Activated CD8-positive, alpha-beta memory T cell treated with anti-CD3 and anti-CD28 coated beads, Interleukin-2, amount 10 ng/mL, durations not matched to agents 7 days and 5 days (primary cell): Measurements from ENCODE around the gene ISYNA1. TPM values are rescaled to one million over a fixed set of nuclear protein-coding genes. Genes with fewer than 3 reads are reported as not detected.
A peak's percentile ranks its signal among the peaks of the same experiment; 100 is the strongest.

Source experiments
- ATAC-seq: fragments of 150-1000 bp; cut with Tn5 transposase; one replicate; pipeline ENCODE4 v1.10.0; 2021; ENCODE audit warnings: moderate library complexity
- CTCF ChIA-PET: fragments of 350-600 bp; sonication (Branson Sonifier 250); formaldehyde crosslinking; loops from one replicate; lab custom pipeline; 2021; ENCODE audit warnings: antibody characterized with exemption; lab: Charles Lee
- DNase-seq: peaks from one replicate; pipeline ENCODE4 v3.0.0-alpha.2; 2020
- H3K27ac Mint-ChIP-seq: one replicate; pipeline ENCODE4 v1.8.0; 2021; ENCODE audit warnings: mild to moderate bottlenecking, mixed read lengths
- H3K27me3 Mint-ChIP-seq: one replicate; pipeline ENCODE4 v1.8.0; 2021; ENCODE audit warnings: mixed read lengths
- H3K36me3 Mint-ChIP-seq: one replicate; pipeline ENCODE4 v1.8.0; 2021; ENCODE audit warnings: mild to moderate bottlenecking, mixed read lengths
- H3K4me1 Mint-ChIP-seq: one replicate; pipeline ENCODE4 v1.8.0; 2021; ENCODE audit warnings: mixed read lengths
- H3K4me3 Mint-ChIP-seq: one replicate; pipeline ENCODE4 v1.8.0; 2021; ENCODE audit warnings: mild to moderate bottlenecking, moderate library complexity, mixed read lengths
- H3K9me3 Mint-ChIP-seq: one replicate; pipeline ENCODE4 v1.8.0; 2022; ENCODE audit warnings: low read depth, mixed read lengths
- total RNA-seq, 2 experiments: library from RNA; stranded (reverse); gene quantifications; one replicate each; pipeline ENCODE4 v1.2.3, GENCODE V29; 2021

Gene ISYNA1
- total RNA-seq, 2 experiments from 2014 or later, result 29.6 to 30.0 TPM

DNA sequence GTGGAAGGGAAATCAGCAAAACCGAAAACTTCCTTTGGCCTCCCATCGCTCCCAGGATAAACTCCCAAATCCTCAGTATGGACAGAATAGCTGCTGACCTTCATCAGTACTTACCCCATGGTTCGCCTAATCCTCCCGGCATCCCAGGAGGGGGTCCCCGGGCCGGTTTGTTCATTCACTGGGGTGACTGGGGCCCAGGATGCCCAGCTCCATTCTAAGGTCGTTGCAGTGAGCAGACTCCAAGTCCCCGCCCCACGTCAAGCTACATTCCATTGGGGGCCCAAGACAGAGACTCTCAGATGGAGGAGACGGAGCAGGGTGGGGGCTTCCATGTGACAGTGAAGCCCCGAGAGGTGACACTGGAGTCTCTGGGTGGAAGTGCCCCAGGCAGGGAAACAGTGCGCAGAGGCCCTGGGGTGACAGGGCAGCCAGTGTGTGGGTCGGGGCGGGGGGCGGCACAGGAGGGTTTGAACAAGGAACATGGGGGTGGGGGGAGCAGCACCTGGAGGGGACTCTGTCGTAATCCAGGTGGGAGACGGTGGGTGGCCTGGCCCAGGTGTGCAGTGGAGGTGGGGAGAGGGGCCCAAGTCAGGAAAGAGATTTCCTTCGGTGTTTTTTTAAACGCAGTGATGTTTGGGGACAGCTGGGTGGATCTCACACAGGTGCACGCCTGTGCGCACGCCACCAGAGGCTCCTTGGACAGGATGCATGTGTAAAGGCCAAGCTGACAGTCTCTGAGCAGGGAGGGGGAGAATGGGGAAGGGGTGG is 13.6 kb downstream of the ISYNA1 start:
- peak overlapping the region; percentile 97 for H3K4me3 Mint-ChIP-seq
- CTCF ChIA-PET, result interaction anchor here (1.0 to 17.3 kb wide), 6 partner anchors 13 to 96 kb away, joined by 3 to 278 read pairs (median 4); partner anchors contain the start of gene GDF15
- peak overlapping the region; percentile 93 for H3K27ac Mint-ChIP-seq
- peaks cover 66% of the 10 kb centered on the region for H3K4me1 Mint-ChIP-seq
- H3K9me3 Mint-ChIP-seq, result no peaks in the 10 kb centered on the region
- no peak for ATAC-seq
- peaks cover 12% of the 10 kb centered on the region for H3K36me3 Mint-ChIP-seq
- H3K27me3 Mint-ChIP-seq, result no peaks in the 10 kb centered on the region
- DNase-seq, result peak; percentile 40

- no peak for ATAC-seq
- Mint-ChIP-seq H3K9me3 (no peaks in the 10 kb centered on the region), H3K4me1 (peaks cover 70% of the 10 kb centered on the region), H3K4me3 (peak overlapping the region; percentile 97), H3K36me3 (peaks cover 12% of the 10 kb centered on the region), H3K27ac (peak overlapping the region; percentile 93), H3K27me3 (no peaks in the 10 kb centered on the region)
- DNase-seq, result peak; percentile 45
- CTCF ChIA-PET, result interaction anchor here (0.6 to 17.3 kb wide), 12 partner anchors 8 to 165 kb away, joined by 3 to 278 read pairs (median 4); partner anchors contain the start of genes GDF15 and REX1BD
Observed at GRCh38 chr19:18423258-18424020, 14.5 kb downstream of the ISYNA1 start.

GRCh38 chr19:18422530-18423191 is 15.3 kb downstream of the ISYNA1 start:
- Mint-ChIP-seq H3K4me3 (peak overlapping the region; percentile 97), H3K27ac (peak overlapping the region; percentile 93), H3K9me3 (no peaks in the 10 kb centered on the region), H3K4me1 (peaks cover 74% of the 10 kb centered on the region), H3K36me3 (peaks cover 12% of the 10 kb centered on the region), H3K27me3 (peaks cover 3% of the 10 kb centered on the region)
- peak; percentile 82 for DNase-seq
- CTCF ChIA-PET, result interaction anchor here (0.6 to 17.3 kb wide), 13 partner anchors 8 to 166 kb away, joined by 3 to 278 read pairs (median 4); partner anchors contain the start of genes GDF15 and REX1BD
- ATAC-seq, result peak; percentile 13

DNA sequence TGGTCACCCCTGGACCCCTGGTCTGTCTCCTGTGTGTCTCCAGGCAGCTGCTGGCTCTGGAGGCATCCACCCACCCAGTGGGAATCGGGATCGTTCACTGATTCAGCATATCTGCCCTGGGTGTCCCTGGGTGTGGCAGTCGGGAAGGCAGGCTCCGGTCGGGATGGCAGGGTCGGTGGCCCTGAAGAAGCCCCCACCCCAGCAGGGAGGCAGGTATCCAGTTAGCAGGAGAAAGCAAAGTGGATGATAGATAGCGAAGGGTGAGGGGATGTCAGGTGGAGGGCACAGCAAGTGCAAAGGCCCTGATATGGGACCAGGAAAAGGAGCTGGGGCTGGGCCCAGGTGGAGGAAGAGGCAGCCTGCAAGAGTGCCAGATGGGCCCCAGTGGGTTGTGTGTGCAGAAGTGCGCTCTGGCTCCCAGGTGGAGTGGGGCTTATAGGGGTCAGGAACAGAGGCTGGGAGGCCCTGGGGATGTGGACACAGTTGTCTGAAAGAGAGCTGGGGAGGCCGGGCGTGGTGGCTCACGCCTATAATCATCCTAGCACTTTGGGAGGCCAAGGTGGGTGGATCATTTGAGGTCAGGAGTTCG is 16.5 kb downstream of the ISYNA1 start:
- no peak for ATAC-seq
- H3K36me3 Mint-ChIP-seq, result peaks cover 12% of the 10 kb centered on the region
- peaks cover 3% of the 10 kb centered on the region for H3K27me3 Mint-ChIP-seq
- H3K4me3 Mint-ChIP-seq, result peak overlapping the region; percentile 97
- H3K4me1 Mint-ChIP-seq, result peaks cover 79% of the 10 kb centered on the region
- CTCF ChIA-PET, result interaction anchor here (0.7 to 17.3 kb wide), 13 partner anchors 8 to 167 kb away, joined by 3 to 278 read pairs (median 4); partner anchors contain the start of genes GDF15 and REX1BD
- H3K9me3 Mint-ChIP-seq, result no peaks in the 10 kb centered on the region
- peak; percentile 49 for DNase-seq
- peak overlapping the region; percentile 93 for H3K27ac Mint-ChIP-seq

DNA sequence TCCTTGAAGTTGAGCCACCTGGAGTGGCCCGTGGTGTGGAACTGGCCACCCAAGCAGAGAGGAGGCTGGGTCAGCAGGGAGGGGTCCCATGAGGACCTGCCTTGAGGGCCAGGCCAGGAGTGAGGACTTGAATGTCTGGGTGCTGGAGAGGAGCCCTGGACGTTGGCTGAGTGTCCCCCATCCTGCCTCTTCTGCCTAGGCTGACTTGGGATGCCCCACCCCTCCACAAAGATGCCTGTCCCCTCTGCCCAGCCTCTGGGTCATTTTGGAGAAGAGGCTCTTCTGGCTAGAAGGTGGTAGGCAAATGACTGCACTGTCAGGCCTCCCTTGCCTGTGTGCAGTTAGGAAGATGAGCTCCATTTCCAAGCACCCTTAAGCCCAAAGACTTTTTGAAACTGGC is 17.0 kb downstream of the ISYNA1 start:
- Mint-ChIP-seq H3K9me3 (no peaks in the 10 kb centered on the region), H3K27ac (peak overlapping the region; percentile 93), H3K4me3 (peak overlapping the region; percentile 97), H3K27me3 (peaks cover 3% of the 10 kb centered on the region), H3K4me1 (peaks cover 81% of the 10 kb centered on the region), H3K36me3 (peaks cover 12% of the 10 kb centered on the region)
- ATAC-seq (no peak), DNase-seq (peak; percentile 43)
- CTCF ChIA-PET, result interaction anchor here (1.1 to 17.3 kb wide), 9 partner anchors 8 to 168 kb away, joined by 3 to 278 read pairs (median 6); partner anchors contain the start of genes GDF15, IQCN, JUND and REX1BD

DNA sequence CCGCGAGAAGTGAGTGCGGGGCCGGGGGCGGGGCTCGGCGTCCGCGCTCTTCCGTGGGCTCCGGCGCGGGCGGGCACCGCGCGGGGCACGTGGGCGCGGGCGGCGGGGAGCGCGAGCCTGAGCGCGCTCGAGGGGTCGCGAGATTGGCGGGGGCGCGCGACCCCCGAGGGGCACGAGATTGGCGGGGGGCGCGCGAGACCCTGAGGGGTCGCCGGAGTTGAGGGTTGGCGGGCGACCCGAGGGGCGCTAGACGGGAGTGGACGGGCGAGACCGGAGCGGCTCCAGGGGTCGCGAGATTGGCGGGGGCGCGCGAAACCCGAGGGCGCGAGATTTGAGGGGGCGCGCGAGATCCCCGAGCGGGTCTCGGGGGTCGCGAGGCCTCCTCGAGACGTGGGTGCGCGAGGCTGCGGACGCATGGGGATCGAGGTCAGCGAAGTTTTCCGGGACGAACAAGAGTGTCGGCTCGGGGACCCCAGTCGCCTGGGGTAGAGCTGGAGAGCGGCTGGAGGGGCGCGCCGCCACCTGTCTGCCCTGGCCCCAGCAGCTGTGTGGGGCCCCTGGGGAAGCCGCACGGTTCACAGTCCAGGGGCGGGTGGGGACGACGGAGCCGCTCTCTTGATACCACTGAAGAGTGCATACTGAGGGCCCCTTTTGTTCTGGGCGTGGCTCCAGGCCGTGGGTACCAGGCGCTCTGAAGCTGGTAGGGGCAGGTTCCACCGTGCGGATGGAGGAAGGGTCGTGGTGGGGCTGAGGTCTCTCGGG is 18.1 kb downstream of the ISYNA1 start:
- H3K4me3 Mint-ChIP-seq, result peak overlapping the region; percentile 97
- CTCF ChIA-PET, result interaction anchor here (0.9 to 17.3 kb wide), 13 partner anchors 9 to 169 kb away, joined by 3 to 278 read pairs (median 4); partner anchors contain the start of genes GDF15, IQCN, JUND and REX1BD
- DNase-seq (peak; percentile 81), ATAC-seq (peak; percentile 28)
- peak overlapping the region; percentile 93 for H3K27ac Mint-ChIP-seq
- H3K9me3 Mint-ChIP-seq, result no peaks in the 10 kb centered on the region
- peaks cover 12% of the 10 kb centered on the region for H3K36me3 Mint-ChIP-seq
- peaks cover 80% of the 10 kb centered on the region for H3K4me1 Mint-ChIP-seq
- H3K27me3 Mint-ChIP-seq, result peaks cover 3% of the 10 kb centered on the region

GRCh38 chr19:18419195-18419698 is 18.7 kb downstream of the ISYNA1 start, which contains the start of gene SSBP4:
SSBP4 (plus strand) TSS chr19:18419398; CDS start chr19:18419649, 251 bp downstream.
- peak within 1 kb of the TSS; percentile 93 for H3K27ac Mint-ChIP-seq
- peak within 1 kb of the TSS; percentile 97 for H3K4me3 Mint-ChIP-seq
- peaks cover 12% of the 10 kb centered on the region for H3K36me3 Mint-ChIP-seq
- H3K4me1 Mint-ChIP-seq, result peaks cover 81% of the 10 kb centered on the region
- CTCF ChIA-PET, result interaction anchor here (0.9 to 17.3 kb wide), 14 partner anchors 9 to 214 kb away, joined by 3 to 278 read pairs (median 4); partner anchors contain the start of genes GDF15, IQCN, JUND and PGPEP1
- H3K27me3 Mint-ChIP-seq, result peaks cover 3% of the 10 kb centered on the region
- ATAC-seq (peak; percentile 31), DNase-seq (peak; percentile 79)
- no peaks in the 10 kb centered on the region for H3K9me3 Mint-ChIP-seq

GRCh38 chr19:18418483-18419194 is 19.3 kb downstream of the ISYNA1 start:
- peaks cover 79% of the 10 kb centered on the region for H3K4me1 Mint-ChIP-seq
- ATAC-seq (peak; percentile 24), DNase-seq (peak; percentile 76)
- no peaks in the 10 kb centered on the region for H3K9me3 Mint-ChIP-seq
- peaks cover 12% of the 10 kb centered on the region for H3K36me3 Mint-ChIP-seq
- CTCF ChIA-PET, result interaction anchor here (0.5 to 17.3 kb wide), 16 partner anchors 8 to 214 kb away, joined by 3 to 278 read pairs (median 4); partner anchors contain the start of genes GDF15, IQCN, JUND and PGPEP1
- H3K27me3 Mint-ChIP-seq, result peaks cover 3% of the 10 kb centered on the region
- peak overlapping the region; percentile 97 for H3K4me3 Mint-ChIP-seq
- peak overlapping the region; percentile 89 for H3K27ac Mint-ChIP-seq

DNA sequence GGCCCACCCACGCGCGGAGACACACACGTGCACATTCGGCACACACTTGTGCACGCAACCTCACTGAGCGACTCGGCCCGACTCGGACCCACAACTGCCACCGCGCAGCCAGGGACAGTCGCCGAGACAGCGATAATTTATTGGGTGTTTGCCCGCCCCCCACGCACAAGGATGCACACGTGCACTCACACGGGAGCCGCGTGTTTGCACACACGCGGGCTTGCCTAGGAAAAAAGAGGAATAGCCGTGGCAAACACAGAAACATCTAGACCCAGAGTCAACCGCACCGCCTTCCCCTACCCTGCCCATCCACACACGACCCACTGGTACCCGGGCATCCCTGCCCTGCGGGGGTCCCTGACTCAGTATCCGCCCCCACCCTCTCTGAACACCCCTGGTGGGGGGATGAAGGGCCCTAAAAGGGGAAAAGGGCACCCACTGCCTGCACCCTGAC is 19.9 kb downstream of the ISYNA1 start:
- H3K27me3 Mint-ChIP-seq, result peaks cover 3% of the 10 kb centered on the region

GRCh38 chr19:18417250-18418028 is 20.5 kb downstream of the ISYNA1 start:
- H3K36me3 Mint-ChIP-seq, result peaks cover 2% of the 10 kb centered on the region
- H3K9me3 Mint-ChIP-seq, result no peaks in the 10 kb centered on the region

More for the DNA sequence above, 19.9 kb downstream of the ISYNA1 start:
- H3K4me1 Mint-ChIP-seq, result peaks cover 77% of the 10 kb centered on the region
- CTCF ChIA-PET, result interaction anchor here (1.1 to 17.3 kb wide), 8 partner anchors 8 to 213 kb away, joined by 3 to 278 read pairs (median 14); partner anchors contain the start of genes GDF15, IQCN, JUND and PGPEP1
- ATAC-seq, result no peak
- H3K27ac Mint-ChIP-seq, result peak overlapping the region; percentile 89
- H3K9me3 Mint-ChIP-seq, result no peaks in the 10 kb centered on the region
- DNase-seq, result peak; percentile 58
- H3K36me3 Mint-ChIP-seq, result peaks cover 6% of the 10 kb centered on the region
- H3K4me3 Mint-ChIP-seq, result peak overlapping the region; percentile 97

More at GRCh38 chr19:18417250-18418028, 20.5 kb downstream of the ISYNA1 start:
- peak overlapping the region; percentile 89 for H3K27ac Mint-ChIP-seq
- CTCF ChIA-PET, result interaction anchor here (1.1 to 17.3 kb wide), 8 partner anchors 11 to 213 kb away, joined by 3 to 278 read pairs (median 4); partner anchors contain the start of genes GDF15, IQCN, JUND and PGPEP1
- H3K4me3 Mint-ChIP-seq, result peak overlapping the region; percentile 97
- ATAC-seq (peak; percentile 5), DNase-seq (peak; percentile 72)
- H3K27me3 Mint-ChIP-seq, result peaks cover 3% of the 10 kb centered on the region
- peaks cover 70% of the 10 kb centered on the region for H3K4me1 Mint-ChIP-seq
